GM21619 (cell line): ENCODE measurements around the gene GRK5.

ENCODE experiments used
- ATAC-seq: cut with Tn5 transposase; IDR thresholded peaks from one replicate; pipeline ENCODE4 v1.9.1; 2021; ENCODE audit not compliant: unreplicated experiment

The GRK5 gene

DNA sequence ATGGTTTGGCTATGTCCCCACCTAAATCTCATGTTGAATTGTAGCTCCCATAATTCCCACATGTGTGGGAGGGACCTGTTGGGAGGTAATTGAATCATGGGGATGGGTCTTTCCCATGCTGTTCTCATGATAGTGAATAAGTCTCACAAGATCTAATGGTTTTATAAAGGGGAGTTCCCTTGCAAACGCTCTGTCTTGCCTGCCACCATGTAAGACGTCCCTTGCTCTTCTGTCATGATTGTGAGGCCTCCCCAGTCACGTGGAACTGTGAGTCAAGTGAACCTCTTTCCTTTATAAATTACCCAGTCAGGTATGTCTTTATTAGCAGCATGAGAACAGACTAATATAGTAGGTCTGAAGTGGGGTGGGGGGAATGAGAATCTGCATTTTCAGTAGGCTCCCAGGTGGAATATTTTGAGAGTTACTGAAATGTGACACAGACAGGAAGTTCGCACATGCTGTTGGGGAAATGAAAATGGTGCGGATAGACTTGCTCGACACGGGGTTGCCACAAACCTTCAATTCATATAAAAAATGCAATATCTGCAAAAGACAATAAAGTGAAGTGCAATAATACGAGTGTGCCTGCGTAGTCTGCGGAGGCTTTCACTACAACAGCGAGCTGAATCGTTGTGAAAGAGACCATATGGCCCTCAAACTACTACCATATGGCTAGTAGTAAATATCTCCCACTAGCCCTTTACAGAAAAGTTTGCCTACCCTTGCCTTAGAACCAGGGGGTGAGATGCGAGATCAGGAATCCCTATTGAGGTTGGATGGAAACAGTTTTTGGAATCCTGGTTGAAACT lies 166.1 kb downstream of the GRK5 start:
- no peak for ATAC-seq

DNA sequence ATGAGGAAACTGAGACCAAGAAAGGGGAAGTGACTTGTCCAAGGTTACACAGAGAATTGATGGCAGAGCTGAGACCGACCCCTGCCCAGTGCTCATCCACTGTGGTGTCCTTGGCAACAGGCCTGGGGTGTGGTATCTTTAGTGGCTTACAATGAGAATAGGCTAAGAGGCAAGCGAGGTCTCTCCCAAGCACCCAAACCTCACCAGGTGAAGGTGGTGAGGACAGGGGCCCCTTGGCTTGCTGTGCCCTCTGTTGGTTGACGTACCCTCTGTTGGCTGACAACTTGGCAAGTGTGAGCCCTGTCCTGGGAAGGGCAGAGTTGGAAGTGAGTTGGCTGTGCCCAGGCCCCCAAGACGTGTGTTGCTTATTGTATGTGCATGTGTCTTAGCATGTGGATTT lies 166.9 kb downstream of the GRK5 start:
- no peak for ATAC-seq

DNA sequence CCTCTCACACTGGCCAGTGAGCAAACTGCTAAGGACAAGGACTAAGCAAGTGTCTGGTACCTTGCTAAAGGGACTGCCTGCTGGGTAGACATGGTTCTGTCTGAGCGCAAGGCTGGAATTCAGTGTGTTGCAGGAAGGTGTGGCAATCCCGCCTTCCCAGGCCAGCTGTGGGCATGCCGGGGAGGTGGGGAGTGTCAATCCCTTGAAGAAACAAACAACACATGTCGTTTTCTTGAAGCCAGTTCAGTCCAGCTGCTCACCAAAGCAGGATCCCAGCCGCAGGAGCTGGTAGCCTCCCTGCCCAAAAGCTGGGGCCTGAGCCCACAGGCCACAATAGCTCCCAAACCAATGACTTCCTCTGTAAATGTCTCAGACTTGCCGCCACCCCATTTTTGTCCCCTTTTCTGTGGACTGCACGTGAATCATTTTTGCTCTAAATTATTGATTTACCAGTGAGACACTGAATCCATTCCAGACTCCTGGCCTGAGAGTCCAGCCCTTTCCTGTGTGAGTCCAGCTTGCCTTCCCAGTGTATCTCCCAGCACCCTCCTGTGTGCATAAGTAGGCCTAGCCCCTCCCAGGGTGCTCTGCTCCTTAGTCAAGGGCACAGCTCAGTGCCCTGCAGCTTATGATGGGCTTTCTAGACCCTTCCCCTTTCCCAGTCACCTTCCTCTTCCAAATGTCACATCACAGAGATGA lies 168.4 kb downstream of the GRK5 start:
- ATAC-seq = no peak

DNA sequence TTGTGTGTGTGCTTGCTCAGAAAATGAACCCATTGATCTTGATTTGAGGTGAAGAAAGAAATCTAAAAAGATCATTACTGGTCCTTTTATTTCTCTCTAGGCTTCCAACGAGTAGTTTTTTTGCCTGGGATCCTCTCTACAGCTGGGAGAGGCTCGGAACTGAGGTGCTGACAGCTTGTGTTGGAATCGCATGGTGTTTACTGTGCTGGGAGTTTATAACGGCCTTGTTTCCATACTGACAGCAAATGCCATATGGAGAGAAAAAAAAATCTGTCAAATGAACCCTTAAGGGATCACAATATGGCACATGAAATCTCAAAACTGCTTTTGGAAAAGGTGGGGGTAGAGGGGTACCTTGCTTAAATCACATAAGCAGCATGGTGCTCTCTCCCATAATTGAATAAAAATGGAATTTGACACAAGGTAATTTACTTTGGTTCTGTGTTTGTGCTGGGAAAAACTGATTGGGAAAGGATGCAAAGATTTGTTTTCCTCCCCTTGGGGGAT lies 170.1 kb downstream of the GRK5 start:
- no peak for ATAC-seq

DNA sequence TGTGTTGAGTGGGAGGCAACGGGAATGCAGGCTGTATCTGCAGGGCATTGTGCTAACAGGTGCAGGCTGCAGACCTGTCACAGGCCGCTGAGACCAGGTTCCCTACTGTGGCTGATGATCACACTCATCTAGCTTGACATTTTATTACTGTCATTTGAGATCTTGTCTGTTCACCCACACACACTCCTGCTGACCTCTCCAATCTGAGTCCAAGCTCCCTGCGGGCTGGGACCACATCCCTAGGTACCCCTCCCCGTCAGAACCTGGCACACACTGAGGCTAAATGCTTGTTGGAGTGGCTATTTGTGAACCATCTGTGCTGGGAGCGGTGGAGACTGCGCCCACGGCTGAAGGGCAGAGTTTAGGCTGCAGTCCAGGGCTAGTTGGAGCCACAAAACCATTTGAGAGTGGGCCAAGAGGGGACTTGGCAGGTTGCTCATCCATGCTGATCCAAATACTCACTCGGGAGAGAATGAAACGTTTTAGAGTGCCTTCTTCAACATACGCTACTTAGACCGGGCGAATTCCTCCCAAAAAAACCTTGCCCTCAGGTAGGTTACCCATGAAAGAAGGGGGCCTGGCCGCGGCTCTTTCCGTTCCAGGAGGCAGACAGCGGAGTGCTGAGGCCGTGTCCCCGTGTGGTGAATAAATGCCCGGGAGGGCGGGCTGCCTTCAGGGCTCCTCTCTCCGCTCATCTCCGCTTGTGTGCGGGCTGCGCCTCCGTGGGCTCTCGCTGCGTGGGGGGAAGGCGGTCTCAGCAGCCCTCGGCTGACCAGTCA lies 170.8 kb downstream of the GRK5 start:
- ATAC-seq = no peak

DNA sequence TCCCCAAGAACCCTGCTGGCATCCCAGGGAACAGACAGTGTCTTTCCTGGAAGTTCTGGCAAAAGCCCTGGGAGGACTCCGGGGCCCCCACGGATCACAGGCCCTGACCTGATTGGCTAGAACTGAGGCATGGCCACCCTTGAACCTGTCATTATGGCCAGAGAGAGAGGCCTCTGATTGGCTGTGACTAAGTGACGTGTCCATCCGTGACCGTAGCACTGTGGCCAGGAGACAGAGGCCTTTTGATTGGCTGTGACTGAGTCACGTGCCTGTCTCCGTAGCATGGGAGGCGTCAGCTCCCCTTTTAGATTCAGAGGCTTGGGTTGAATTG lies 171.3 kb downstream of the GRK5 start:
- no peak for ATAC-seq

DNA sequence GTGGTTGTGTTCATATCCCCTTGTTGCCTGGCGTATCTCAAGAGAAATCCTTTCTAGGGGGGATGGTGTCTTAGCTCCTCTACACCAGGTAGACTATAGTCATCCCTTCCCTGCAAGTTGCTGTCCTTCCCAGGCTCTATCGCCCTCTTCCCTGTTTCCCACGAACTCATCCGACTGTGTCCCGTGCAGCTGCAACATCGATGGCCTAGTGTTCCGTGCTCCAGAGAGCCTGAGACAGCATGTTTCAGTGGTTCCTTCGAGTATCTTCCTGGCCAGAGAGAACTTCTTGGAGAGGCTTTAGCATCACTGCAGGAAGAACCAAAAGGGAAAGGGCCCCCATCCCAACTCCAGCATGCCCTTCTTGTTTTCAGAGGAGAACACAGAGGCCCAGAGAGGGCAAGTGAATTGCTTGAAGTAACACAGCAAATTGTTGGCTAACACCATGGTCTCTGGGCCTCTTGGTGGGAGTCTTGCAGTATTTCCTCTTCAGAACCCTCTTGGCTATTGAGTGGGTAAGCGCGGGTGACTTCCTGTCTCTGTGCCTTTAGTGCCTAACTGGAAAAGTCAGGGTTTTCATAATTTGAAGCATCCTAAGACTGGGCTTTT lies 172.2 kb downstream of the GRK5 start:
- ATAC-seq = no peak

DNA sequence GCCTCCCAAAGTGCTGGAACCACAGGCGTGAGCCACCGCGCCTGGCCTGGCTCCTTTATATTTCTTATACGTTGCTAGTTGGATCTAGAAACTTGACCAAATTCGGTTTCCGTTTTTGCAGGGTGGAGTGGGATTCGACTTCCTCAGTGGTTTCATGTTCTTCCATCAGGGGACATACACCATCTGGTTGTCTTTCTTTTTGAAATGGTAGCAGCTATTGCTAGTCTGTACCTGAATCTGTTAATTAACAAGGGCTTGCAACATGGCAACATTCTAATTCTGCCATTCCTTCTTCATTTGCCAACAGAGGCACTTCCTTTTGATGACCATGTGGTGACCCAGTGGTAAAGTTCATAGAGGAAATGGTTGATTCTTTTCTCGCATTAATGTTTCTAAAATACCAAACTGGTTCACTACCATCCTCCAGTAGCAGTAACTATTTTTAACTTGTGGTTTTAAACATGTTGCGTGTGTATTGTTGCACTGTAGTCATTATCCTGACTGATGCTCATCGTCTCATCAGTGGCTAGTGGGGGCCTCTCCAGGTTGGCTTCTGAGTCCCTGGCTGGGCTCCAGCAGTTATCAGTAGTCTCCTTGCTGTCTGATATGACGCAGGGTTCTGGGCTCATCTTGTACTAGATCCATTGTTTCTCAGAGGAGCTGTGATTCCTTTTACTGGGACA lies 175.9 kb downstream of the GRK5 start:
- ATAC-seq = no peak

DNA sequence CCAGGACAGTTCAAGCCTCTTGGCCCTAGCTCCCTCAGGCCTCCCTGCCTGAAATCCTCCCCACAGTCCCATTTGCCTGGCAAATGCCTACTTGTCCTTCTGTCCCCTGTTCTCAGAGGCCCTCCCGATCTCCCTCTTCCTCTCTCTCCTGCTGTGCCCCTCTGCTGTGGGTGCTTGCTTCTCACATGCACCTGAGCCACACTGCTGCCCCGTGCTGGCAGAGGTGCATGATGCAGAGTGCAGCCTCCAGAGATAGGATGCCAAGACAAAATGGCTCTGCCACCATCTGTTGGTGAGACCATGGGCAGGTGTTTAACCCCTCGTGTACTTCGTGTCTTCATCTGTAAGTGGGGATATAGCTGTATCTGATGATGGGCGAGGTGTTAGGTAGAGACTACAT lies 176.8 kb downstream of the GRK5 start:
- no peak for ATAC-seq

DNA sequence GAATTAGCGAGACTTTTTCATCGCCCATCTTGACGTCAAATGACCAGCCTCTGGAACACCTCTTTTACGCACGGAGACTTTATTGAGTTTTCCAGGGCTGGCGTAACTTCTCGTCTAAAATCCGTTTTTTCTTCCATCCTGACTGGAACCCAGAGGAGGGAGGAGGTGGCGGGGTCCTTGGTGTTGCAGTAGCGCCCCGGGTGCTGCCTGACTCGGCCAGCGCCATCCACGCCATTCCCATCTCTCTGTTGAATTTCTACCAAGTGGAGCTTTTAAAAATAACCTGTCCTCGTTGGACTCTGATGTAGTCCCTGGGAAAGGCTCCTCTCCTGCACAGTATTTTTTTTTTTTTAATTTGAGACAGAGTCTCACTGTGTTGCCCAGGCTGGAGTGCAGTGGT lies 179.3 kb downstream of the GRK5 start:
- ATAC-seq = no peak

DNA sequence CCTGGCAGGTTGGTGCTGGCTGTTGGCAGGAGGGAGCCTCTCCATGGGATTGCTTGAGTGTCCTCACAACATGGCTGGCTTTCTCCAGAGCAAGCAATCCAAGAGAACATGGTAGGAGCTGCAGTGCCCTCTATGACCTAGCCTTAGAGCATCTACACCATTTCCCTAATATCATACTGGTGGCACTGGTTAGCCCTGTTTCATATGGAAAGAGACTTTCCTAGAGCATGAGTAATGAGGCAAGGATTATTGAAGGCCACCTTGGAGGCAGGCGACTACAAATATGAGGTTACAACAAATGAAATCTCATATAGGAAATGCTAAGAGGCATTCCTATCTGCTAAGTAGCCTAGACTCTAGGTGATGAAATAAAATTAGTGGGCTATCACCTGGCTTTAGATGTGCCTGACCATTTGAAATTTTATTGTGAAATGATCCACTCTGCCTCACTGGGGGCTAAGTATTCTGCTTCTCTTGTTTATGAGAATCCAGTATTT lies 181.5 kb downstream of the GRK5 start:
- no peak for ATAC-seq

DNA sequence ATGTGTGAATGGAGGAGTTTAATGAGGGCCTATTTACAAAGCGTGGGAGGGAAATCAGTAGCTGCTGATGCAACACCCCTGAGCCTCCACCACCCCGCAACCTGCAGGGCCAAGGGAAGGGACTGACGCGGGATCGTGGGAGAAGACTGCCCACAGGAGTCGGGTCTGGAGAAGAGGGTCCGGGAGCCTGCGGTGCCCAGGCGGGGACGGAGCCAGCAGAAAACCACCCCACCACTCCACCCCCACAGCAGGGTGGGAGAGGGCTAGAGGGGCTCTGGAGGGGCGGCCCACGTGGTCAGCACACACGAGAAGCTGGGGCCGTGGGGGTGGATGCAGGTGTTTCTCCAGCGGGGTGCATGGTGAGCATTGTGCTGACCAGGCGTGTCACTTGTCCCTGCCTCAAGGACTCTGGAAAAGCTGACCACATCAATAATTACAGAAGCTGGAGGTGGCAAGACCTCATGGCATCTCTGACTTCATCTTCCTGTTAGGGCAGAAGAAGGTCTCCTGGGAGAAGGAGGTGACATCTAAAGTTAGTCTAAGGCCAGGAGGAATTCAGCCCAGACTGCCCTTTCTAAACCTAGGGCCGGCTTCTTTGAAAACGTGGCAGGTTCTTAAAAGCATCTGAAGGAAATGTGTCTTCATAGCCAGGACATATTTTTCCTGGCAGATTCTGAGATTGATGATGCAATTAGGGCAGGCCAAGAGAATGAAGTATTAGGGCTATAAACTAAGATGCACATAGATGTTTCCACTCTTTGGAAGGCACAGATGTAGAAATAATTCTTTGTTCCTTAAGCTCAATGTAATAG lies 184.3 kb downstream of the GRK5 start:
- ATAC-seq = no peak

DNA sequence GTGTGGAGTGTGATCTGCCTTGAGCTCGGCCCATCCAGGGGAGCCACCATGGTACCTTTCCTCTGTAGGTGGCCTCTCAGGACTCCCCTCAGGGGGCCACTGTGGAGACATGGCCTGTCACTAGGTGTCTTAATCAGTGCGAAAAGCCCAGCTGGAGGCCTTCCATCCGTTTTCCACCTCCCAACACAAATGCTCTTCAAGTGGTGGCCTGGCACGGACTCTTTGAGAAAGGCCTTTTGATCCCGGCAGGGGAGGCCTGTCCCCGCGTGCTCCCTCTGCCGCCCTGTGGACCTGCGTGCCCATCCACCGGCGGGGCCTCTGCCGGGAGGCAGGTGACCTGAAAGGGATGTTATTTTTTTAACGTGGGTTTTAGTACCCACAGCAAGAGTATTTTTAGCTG lies 185.6 kb downstream of the GRK5 start:
- ATAC-seq = no peak

DNA sequence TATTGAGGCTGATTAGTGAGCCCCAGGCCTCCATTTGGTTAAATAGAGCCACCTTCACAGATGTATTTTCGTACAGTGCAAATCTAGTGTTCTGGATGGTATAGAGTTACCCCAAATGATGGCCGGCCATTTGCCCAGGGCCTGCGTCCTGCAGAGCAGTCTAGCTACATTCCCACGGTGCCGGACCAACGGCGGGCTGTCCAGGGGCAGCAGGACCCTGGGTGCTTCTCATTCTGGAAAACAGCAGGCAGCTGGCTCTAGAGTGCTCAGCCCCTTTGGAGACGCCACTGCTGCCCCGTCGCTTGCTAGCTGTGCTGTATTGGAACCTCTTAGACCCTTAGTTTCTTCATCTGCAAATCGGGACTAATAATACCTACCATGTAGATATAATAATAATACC lies 186.1 kb downstream of the GRK5 start:
- ATAC-seq = no peak

DNA sequence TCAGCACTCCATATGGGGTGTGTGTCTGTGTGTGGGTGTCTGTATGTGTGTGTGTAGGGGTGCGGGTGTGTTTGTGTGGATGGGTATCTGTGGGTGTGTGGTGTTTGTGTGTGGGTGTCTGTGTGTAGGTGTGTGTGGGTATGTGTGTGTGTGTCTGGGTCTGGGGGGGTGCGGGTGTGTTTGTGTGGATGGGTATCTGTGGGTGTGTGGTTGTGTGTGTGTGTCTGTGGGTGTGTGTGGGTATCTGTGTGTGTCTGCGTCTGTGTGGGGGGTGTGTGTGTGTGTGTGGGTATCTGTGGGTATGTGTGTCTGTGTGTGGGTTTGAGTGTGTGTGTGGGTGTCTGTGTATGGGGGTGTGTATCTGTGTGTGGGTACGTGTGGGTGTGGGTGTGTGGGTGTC lies 186.5 kb downstream of the GRK5 start:
- no peak for ATAC-seq

DNA sequence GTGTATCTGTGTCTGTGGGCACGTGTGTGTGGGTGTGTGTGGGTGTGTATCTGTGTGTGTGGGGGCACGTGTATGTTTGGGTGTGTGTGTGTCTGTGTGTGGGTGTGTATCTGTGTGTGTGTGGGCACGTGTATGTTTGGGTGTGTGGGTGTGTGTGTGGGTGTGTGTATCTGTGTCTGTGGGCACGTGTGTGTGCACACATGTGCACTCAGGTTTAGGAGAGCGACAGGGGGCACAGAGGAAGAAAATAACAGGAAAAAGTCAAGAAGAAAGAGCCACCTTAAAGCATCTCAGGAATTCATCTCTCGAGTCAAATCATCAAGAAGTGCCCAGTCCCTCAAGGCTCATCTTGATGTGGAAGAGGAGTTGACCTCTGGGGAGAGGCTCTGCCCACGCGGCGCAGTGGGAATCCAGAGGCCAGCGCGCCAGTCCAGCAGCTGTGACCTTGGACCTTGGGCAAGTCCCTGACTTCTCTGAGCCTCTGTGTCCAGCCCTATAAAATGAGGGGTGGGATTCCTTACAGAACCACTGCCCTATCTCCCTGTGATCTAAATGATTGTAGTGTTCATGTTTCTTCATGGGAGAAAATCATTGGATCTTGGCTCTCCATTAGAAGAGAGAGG lies 187.4 kb downstream of the GRK5 start:
- ATAC-seq = no peak

DNA sequence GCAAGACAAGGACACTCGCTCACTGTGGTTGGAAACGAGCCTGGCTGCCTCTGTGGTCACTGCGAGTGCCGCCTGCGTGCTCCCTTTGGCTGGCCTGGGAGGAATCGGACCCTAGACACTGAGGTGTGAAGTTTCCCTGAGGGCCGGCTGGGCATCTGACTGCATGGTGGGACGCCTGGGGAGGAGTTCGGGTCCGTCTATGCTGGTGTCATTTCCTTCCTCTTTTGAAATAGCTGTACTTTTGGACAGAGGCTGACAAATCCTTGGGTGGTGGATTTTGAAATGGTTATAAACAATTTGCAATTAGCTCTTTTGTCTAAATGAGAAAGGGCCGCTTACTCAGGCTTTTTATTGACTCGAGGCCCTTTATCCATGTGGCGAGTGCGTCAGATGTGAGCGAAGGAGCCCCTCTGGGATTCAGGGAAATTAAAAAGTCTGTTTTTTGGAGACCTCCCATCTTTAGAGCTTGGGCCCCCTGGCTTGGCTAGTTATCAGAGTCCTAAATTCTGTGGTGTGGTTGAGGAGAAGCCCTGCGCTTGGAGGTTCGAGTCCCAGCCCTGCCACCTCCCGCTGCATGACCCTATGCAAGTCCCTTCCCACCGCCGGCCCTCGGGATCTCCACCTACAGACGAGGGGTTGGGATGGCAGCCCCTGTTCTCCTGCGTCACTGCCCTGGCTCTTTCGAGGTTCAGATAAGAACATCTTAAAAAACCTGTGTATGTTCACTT lies 188.1 kb downstream of the GRK5 start:
- no peak for ATAC-seq

DNA sequence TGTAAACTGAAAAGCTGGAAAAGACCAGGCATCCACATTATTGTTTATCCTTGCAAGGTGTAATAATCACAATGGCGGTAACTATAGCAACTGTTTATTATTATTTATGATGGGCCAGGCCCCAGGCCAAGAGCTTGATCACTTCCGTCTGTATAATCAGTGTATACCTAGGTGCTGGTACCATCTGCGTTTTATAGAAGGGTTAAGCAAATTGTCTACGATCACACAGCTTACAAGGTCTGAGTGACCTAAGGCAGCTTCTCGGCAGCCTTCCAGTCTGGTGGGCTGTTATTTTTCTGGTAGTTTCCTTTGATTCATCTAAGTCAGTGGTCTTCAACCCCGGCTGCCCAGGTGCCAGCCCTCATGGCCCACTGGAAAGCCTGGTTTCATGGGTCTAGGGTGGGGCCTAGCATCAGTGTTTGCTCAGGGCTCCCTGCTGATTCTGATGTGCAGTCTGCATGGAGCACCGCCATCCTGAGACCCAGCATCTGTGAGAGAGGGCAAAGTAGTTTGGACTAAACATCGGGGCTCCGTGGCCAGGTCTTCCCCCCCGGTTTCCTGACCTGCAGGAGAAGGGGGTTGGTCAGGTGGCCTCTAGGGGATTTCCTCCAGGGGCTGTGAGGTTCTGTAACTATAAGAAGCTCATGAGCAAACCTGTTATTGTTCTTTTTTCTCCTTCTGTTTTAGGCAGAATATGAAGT lies 188.8 kb downstream of the GRK5 start:
- ATAC-seq = no peak
